Measurements from ENCODE around the gene INSC.

INSC gene

GRCh38 chr11:15106201-15106965 is 8.3 kb upstream of the INSC start:
- no peak for TF ChIP-seq CTCF (IDR thresholded peaks at IDR 0.05)

GRCh38 chr11:15107730-15108515 is 6.8 kb upstream of the INSC start:
- TF ChIP-seq CTCF (IDR thresholded peaks at IDR 0.05): no peak

- TF ChIP-seq CTCF (IDR thresholded peaks at IDR 0.05): no peak
Observed at GRCh38 chr11:15108592-15109130, 6.1 kb upstream of the INSC start.

GRCh38 chr11:15109602-15110001 is 5.1 kb upstream of the INSC start:
- no peak for TF ChIP-seq CTCF (IDR thresholded peaks at IDR 0.05)

- no peak for TF ChIP-seq CTCF (IDR thresholded peaks at IDR 0.05)
Observed at GRCh38 chr11:15111215-15111614, 3.5 kb upstream of the INSC start.

- TF ChIP-seq CTCF (IDR thresholded peaks at IDR 0.05): no peak
Observed at GRCh38 chr11:15112131-15112541, 2.6 kb upstream of the INSC start.

- no peak for TF ChIP-seq CTCF (IDR thresholded peaks at IDR 0.05)
Observed at GRCh38 chr11:15113381-15113780, 1.3 kb upstream of the INSC start.
